Chondrocyte (in vitro differentiated cells): ENCODE data around the gene BBLN. TPM values are rescaled to one million over a fixed set of nuclear protein-coding genes. Genes with fewer than 3 reads are reported as not detected.
"Not testable (repeated sequence)": the region's sequence is repeated elsewhere in the genome, so short reads cannot be mapped to it uniquely, and the experiment has no call there.

ENCODE experiments used
- DNase-seq: peaks from one replicate; pipeline ENCODE4 v3.0.0; 2021; ENCODE audit warnings: mixed read lengths, low spot score
- H3K27ac Mint-ChIP-seq: one replicate; pipeline ENCODE4 v1.8.0; 2021; ENCODE audit warnings: mild to moderate bottlenecking, moderate library complexity, mixed read lengths; ENCODE audit not compliant: unreplicated experiment
- H3K27me3 Mint-ChIP-seq: 2 replicates; pipeline ENCODE4 v1.8.0; 2021; ENCODE audit warnings: low read depth, mixed read lengths
- H3K36me3 Mint-ChIP-seq: 2 replicates; pipeline ENCODE4 v1.8.0; 2021; ENCODE audit warnings: low read depth, mixed read lengths
- H3K4me1 Mint-ChIP-seq: 2 replicates; pipeline ENCODE4 v1.8.0; 2021; ENCODE audit warnings: low read depth, mild to moderate bottlenecking, mixed read lengths
- H3K4me3 Mint-ChIP-seq: one replicate; pipeline ENCODE4 v1.8.0; 2021; ENCODE audit warnings: mild to moderate bottlenecking, moderate library complexity, mixed read lengths; ENCODE audit not compliant: unreplicated experiment
- H3K9me3 Mint-ChIP-seq: 2 replicates; pipeline ENCODE4 v1.8.0; 2021; ENCODE audit warnings: low read depth, mixed read lengths
- CTCF ChIP-seq: fragments of 200-600 bp; sonication (generic); IDR thresholded peaks from 2 replicates; pipeline ENCODE4 v1.5.0; 2021; ENCODE audit warnings: antibody characterized with exemption, mild to moderate bottlenecking, moderate library complexity
- long read RNA-seq: library from polyadenylated mRNA; stranded (forward); transcript quantifications from one replicate; pipeline ENCODE4 v2.0.0, GENCODE V29; 2021
- total RNA-seq: library from RNA; stranded (reverse); gene quantifications from 3 replicates; pipeline ENCODE4 v1.2.1, GENCODE V29; 2021

Gene BBLN
- total RNA-seq: 78.8 to 85.3 TPM (median 80.2 TPM) in 3 replicates
- long read RNA-seq, transcript C9orf16-201 (2 exons, 713 nt): major isoform, 72 of 73 reads
- long read RNA-seq, partial matches to known transcripts: 0 of 73 reads
- long read RNA-seq, other reads (novel, unspliced or antisense): 1 of 73 reads

GRCh38 chr9:128159784-128160602 lies at the start of gene BBLN:
Gene BBLN, plus strand, starts transcription at chr9:128160265. Its CDS starts 143 bp downstream, at chr9:128160408.
- H3K27me3 Mint-ChIP-seq: no peaks in the 10 kb centered on the region
- peaks cover 19% of the 10 kb centered on the region for H3K4me1 Mint-ChIP-seq
- no peak for TF ChIP-seq CTCF
- peak within 1 kb of the TSS; percentile 46 for H3K27ac Mint-ChIP-seq
- DNase-seq: peak; percentile 97
- no peaks in the 10 kb centered on the region for H3K9me3 Mint-ChIP-seq
- peak within 1 kb of the TSS; percentile 71 for H3K4me3 Mint-ChIP-seq
- peaks cover 10% of the 10 kb centered on the region for H3K36me3 Mint-ChIP-seq

GRCh38 chr9:128111726-128112125 lies 48.3 kb upstream of the BBLN start:
- not testable (repeated sequence) for H3K27ac Mint-ChIP-seq, H3K27me3 Mint-ChIP-seq, H3K4me3 Mint-ChIP-seq, H3K9me3 Mint-ChIP-seq, H3K4me1 Mint-ChIP-seq
- H3K36me3 Mint-ChIP-seq: peaks cover 19% of the 10 kb centered on the region
- DNase-seq: peak; percentile 38

DNA sequence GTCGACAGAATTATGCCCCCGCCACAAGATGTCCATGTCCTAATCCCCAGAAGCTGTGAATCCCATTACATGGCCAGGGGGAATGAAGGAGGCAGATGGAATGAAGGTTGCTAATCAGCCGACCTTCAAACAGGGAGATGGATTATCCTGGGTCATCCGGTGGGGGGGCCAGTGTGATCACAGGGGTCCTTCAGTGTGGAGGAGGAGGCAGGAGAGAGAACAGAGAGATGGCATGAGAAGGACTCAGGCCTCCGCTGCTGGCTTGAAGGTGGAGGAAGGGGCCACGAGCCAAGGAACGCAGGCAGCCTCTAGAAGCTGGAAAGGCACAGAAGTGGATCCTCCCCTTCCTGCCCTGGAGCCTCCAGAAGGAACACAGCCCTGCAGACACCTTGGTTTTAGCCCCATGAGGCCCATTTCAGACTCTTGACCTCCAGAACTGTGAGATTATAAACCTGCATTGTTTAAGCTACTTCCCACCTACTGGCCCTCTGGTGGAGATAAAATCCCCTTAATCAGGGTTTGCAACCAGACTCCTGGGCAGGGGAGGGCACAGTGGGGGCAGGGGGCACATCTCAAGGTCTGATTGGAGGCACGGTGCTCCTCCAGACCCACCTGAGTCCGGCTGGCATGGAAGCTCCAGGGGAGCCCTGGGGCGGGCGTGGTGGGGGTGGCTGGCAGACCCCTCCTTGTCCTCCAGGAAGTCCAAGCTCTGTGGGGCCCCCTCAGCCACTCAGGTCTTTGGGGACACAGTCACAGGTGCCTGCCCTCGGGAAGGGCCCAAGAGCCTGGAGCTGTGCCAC lies 46.3 kb upstream of the BBLN start:
- TF ChIP-seq CTCF: no peak
- Mint-ChIP-seq H3K4me3 (no peak overlapping the region), H3K36me3 (peaks cover 7% of the 10 kb centered on the region), H3K27me3 (no peaks in the 10 kb centered on the region), H3K27ac (no peak overlapping the region), H3K4me1 (peaks cover 11% of the 10 kb centered on the region), H3K9me3 (no peaks in the 10 kb centered on the region)
- peak; percentile 71 for DNase-seq

DNA sequence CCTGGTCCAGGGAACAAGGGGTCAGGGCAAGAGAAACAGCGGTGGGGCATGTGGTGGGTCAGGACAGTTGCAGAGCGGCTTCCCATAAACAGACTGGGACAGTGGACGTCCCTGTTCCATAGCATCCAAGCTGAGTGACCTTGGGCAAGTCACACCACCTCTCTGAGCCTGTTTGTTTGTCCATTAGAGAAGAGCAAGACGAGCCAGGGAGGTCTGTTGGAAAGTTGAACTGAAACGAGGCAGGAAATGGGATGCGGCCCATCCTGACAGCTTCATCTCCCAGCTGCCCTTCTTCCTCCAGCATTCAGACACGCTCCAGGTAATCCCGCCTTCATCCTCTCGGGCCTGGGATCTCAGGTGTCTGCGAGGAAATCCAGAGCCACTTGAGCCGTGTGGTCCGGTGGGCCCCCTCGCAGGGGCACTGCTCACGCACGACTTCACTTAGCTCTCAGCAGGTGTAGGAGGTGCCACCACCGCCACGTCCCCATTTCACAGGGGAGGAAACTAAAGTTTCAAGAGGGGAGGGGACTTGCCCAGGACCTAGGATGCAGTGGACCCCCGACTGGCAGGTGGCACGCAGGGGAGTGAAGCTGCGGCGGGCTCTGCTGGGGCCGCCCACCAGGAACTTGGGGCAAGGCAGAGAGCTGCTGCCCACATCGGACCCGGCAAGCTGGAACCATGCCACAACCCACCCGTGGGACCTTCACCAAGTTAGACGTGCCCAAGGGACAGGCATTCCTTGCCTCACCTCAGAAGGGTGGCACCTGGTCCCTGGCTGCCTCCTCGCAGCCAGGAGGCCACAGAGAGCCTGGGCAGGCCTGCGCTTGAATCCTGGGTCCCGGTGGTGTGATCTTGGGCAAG lies 45.5 kb upstream of the BBLN start:
- Mint-ChIP-seq H3K9me3 (no peaks in the 10 kb centered on the region), H3K27ac (no peak overlapping the region), H3K4me1 (peaks cover 11% of the 10 kb centered on the region), H3K27me3 (no peaks in the 10 kb centered on the region), H3K36me3 (peaks cover 6% of the 10 kb centered on the region), H3K4me3 (no peak overlapping the region)
- peak; percentile 76 for DNase-seq
- no peak for TF ChIP-seq CTCF

DNA sequence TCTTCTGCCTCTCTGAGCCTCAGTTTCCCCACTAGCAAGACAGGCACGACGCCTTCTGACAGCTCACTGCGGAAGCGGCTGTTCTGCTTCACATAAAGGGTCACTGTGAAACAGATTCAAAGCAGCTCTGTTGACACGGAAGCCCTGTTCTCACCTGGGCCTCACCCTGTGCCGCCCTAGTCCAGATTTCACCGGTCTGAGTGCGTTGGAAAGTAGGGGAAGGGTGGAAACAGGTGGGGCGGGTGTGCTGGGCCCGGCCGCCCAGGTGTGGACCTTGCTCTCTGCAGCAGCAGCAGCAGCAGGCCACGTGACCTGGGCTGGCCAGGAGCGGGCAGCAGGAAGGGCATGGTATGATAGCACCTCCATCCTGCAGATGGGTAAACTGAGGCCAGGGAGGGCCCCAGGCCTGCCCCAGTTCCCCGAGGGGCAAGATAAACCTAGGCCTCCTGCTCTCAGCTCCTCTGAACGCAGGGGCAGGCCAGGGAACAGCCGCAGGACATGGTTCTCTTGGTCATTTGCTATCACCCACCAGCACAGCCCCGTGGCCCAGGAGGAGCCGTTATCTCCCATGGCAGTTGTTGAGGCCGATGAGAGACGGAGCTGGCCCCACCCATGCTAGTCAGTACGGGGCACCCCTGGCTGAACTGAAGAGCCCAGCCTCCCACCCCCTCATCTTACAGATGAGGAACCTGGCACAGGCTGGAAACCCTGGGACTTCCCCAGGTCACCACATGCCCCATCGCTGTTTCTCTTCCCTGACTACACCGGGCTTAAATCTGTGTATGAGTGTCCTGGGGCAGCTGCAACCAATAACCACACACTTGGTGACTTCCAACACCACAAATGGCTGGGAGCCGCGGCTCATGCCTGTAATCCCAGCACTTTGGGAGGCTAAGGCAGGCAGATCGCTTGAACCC lies 44.6 kb upstream of the BBLN start:
- no peaks in the 10 kb centered on the region for H3K9me3 Mint-ChIP-seq
- no peaks in the 10 kb centered on the region for H3K27me3 Mint-ChIP-seq
- peak; percentile 83 for DNase-seq
- H3K4me1 Mint-ChIP-seq: peaks cover 11% of the 10 kb centered on the region
- no peak overlapping the region for H3K4me3 Mint-ChIP-seq
- no peak for TF ChIP-seq CTCF
- peaks cover 4% of the 10 kb centered on the region for H3K36me3 Mint-ChIP-seq
- no peak overlapping the region for H3K27ac Mint-ChIP-seq
